CD4-positive, alpha-beta T cell treated with Interleukin-2 at 100 ng/mL for 4 hours (primary cell): ENCODE measurements around the gene MAST4.

Experiments
- DNase-seq: peaks from one replicate; pipeline ENCODE4 v3.0.0-alpha.2; 2020; ENCODE audit warnings: low spot score

Gene MAST4

GRCh38 chr5:66876266-66876807 lies 280.1 kb downstream of the MAST4 start:
- no peak for DNase-seq

GRCh38 chr5:66877843-66878242 lies 281.6 kb downstream of the MAST4 start:
- DNase-seq: no peak

GRCh38 chr5:66880401-66880800 lies 284.2 kb downstream of the MAST4 start:
- no peak for DNase-seq

- DNase-seq: no peak
These were observed 285.4 kb downstream of the MAST4 start for GRCh38 chr5:66881480-66882161.

GRCh38 chr5:66882606-66883227 lies 286.5 kb downstream of the MAST4 start:
- no peak for DNase-seq

- no peak for DNase-seq
These were observed 288.5 kb downstream of the MAST4 start for GRCh38 chr5:66884564-66885243.

- DNase-seq: no peak
These were observed 290.7 kb downstream of the MAST4 start for GRCh38 chr5:66886941-66887340.

GRCh38 chr5:66888613-66889012 lies 292.4 kb downstream of the MAST4 start:
- DNase-seq: no peak

GRCh38 chr5:66889056-66889455 lies 292.9 kb downstream of the MAST4 start:
- DNase-seq: no peak

GRCh38 chr5:66889524-66889923 lies 293.3 kb downstream of the MAST4 start:
- no peak for DNase-seq

GRCh38 chr5:66891184-66891925 lies 295.2 kb downstream of the MAST4 start:
- DNase-seq: no peak

- DNase-seq: no peak
These were observed 296.5 kb downstream of the MAST4 start for GRCh38 chr5:66892716-66893115.

GRCh38 chr5:66894480-66895240 lies 298.5 kb downstream of the MAST4 start:
- DNase-seq: no peak

GRCh38 chr5:66896171-66896570 lies 300.0 kb downstream of the MAST4 start:
- no peak for DNase-seq

- no peak for DNase-seq
These were observed 301.2 kb downstream of the MAST4 start for GRCh38 chr5:66897356-66897755.

GRCh38 chr5:66898241-66898995 lies 302.2 kb downstream of the MAST4 start:
- no peak for DNase-seq

- no peak for DNase-seq
These were observed 307.0 kb downstream of the MAST4 start for GRCh38 chr5:66903218-66903617.

GRCh38 chr5:66903709-66904108 lies 307.5 kb downstream of the MAST4 start:
- DNase-seq: no peak

- no peak for DNase-seq
These were observed 308.0 kb downstream of the MAST4 start for GRCh38 chr5:66904189-66904588.

GRCh38 chr5:66906021-66906420 lies 309.8 kb downstream of the MAST4 start:
- no peak for DNase-seq

GRCh38 chr5:66908230-66908629 lies 312.0 kb downstream of the MAST4 start:
- DNase-seq: no peak
